ENCODE measurements around the gene ZNF527. TPM values are rescaled to one million over a fixed set of nuclear protein-coding genes. Genes with fewer than 3 reads are reported as not detected.
"Not testable (repeated sequence)": the region's sequence is repeated elsewhere in the genome, so short reads cannot be mapped to it uniquely, and the experiment has no call there.

Gene ZNF527
- polyA plus RNA-seq, 2 donors = 1.6 to 2.1 TPM

DNA sequence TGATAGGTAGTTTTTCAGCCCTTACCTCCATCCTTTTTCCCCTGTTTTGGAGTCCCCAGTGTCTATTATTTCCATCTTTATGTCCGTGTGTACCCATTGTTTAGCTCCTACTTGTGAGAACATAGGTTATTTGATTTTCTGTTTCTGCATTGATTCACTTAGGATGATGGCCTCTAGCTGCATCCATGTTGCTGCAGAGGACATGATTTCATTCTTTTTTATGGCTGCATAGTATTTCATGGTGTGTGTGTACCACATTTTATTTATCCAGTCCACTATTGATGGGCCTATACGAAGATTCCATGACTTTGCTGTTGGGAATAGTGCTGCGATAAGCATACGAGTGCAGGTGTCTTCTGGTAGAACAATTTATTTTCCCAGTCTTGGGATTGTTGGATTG is 15.0 kb upstream of the ZNF527 start:
- 96 to 98% methylated on average over 4 of the region's 4 CpGs for WGBS, 2 donors
- H3K9me3 ChIP-seq (ENCODE audit: control insufficient read depth in 2 of 2, insufficient read depth in 1 of 2, low read depth in 1 of 2, low read length in 1 of 2) = peaks cover 0 to 3% of the 10 kb centered on the region in 2 donors
- H3K36me3 ChIP-seq (ENCODE audit: control insufficient read depth in 2 of 2, insufficient read depth in 2 of 2, low read length in 1 of 2) = peaks cover 3 to 5% of the 10 kb centered on the region in 2 donors

DNA sequence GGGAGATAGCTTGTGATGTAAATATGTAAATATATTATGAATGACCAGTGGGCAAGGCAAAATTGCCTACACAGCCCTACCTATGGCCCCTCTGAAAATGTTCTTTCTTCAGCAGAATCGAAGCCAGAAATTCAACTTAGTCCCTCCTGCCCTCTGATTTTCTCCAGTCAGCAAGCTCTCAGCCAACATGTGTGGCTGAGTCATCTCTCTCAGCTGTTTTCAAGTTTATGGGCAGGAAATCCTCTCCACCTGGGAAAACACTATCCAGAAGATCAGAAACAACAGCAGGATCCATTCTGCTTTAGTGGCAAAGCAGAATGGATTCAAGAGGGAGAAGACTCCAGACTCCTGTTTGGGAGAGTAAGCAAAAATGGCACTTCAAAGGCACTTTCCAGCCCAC is 8.9 kb upstream of the ZNF527 start:
- Histone ChIP-seq H3K4me3 (ENCODE audit: low read depth in 1 of 2, low read length in 2 of 2) (no peak overlapping the region), H3K27ac (ENCODE audit: low read depth in 2 of 2, low read length in 1 of 2) (no peak overlapping the region), H3K9me3 (ENCODE audit: control insufficient read depth in 2 of 2, insufficient read depth in 1 of 2, low read depth in 1 of 2, low read length in 1 of 2) (peaks cover 4 to 29% of the 10 kb centered on the region in 2 donors), H3K36me3 (ENCODE audit: control insufficient read depth in 2 of 2, insufficient read depth in 2 of 2, low read length in 1 of 2) (peaks cover 8 to 15% of the 10 kb centered on the region in 2 donors), H3K27me3 (ENCODE audit: control insufficient read depth in 1 of 2, insufficient read depth in 2 of 2, low read length in 2 of 2) (no peaks in the 10 kb centered on the region), H3K4me1 (ENCODE audit: control insufficient read depth in 2 of 2, insufficient read depth in 2 of 2, low read length in 1 of 2) (no peaks in the 10 kb centered on the region)
- WGBS, 2 donors = 73 to 95% methylated on average over 1 of the region's 1 CpG

More for the DNA sequence above, 15.0 kb upstream of the ZNF527 start:
- no peaks in the 10 kb centered on the region for H3K4me1 ChIP-seq (ENCODE audit: control insufficient read depth in 2 of 2, insufficient read depth in 2 of 2, low read length in 1 of 2)
- no peaks in the 10 kb centered on the region for H3K27me3 ChIP-seq (ENCODE audit: control insufficient read depth in 1 of 2, insufficient read depth in 2 of 2, low read length in 2 of 2)
- H3K4me3 ChIP-seq (ENCODE audit: low read depth in 1 of 2, low read length in 2 of 2) = no peak overlapping the region
- no peak overlapping the region for H3K27ac ChIP-seq (ENCODE audit: low read depth in 2 of 2, low read length in 1 of 2)

GRCh38 chr19:37362733-37363132 is 8.2 kb upstream of the ZNF527 start:
- H3K36me3 ChIP-seq (ENCODE audit: control insufficient read depth in 2 of 2, insufficient read depth in 2 of 2, low read length in 1 of 2) = peaks cover 8 to 15% of the 10 kb centered on the region in 2 donors
- peaks cover 4 to 29% of the 10 kb centered on the region in 2 donors for H3K9me3 ChIP-seq (ENCODE audit: control insufficient read depth in 2 of 2, insufficient read depth in 1 of 2, low read depth in 1 of 2, low read length in 1 of 2)

DNA sequence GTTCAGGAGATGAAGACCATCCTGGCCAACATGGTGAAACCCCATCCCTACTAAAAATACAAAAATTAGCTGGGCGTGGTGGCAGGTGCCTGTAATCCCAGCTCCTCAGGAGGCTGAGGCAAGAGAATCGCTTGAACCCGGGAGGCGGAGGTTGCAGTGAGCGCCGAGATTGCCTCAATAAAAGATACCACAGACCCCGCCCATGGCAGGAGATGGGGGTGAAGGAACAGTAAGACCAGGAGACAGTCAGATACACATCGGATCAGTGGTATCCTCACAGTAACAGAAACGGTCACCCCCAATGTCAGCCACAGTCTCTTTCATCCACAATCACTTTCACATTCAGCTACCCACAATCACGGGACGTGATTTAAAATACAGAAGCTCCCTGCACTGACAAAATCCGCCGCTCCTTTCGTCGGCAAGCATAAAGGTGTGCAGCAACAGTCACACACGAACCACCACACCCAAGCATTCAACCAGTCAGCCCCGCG is 466 bp upstream of the ZNF527 start:
- H3K27me3 ChIP-seq (ENCODE audit: control insufficient read depth in 1 of 2, insufficient read depth in 2 of 2, low read length in 2 of 2); H3K4me1 ChIP-seq (ENCODE audit: control insufficient read depth in 2 of 2, insufficient read depth in 2 of 2, low read length in 1 of 2); H3K9me3 ChIP-seq (ENCODE audit: control insufficient read depth in 2 of 2, insufficient read depth in 1 of 2, low read depth in 1 of 2, low read length in 1 of 2); H3K36me3 ChIP-seq (ENCODE audit: control insufficient read depth in 2 of 2, insufficient read depth in 2 of 2, low read length in 1 of 2): not testable (repeated sequence)
- Histone ChIP-seq H3K4me3 (ENCODE audit: low read depth in 1 of 2, low read length in 2 of 2) (peak overlapping the region; percentile 66 to 71), H3K27ac (ENCODE audit: low read depth in 2 of 2, low read length in 1 of 2) (peak overlapping the region; percentile 89 to 94)
- WGBS, 2 donors = 7 to 11% methylated on average over 17 to 18 of the region's 18 CpGs

More at GRCh38 chr19:37362733-37363132, 8.2 kb upstream of the ZNF527 start:
- 94 to 96% methylated on average over 6 of the region's 6 CpGs for WGBS, 2 donors
- no peak overlapping the region for H3K4me3 ChIP-seq (ENCODE audit: low read depth in 1 of 2, low read length in 2 of 2)
- no peaks in the 10 kb centered on the region for H3K27me3 ChIP-seq (ENCODE audit: control insufficient read depth in 1 of 2, insufficient read depth in 2 of 2, low read length in 2 of 2)
- no peaks in the 10 kb centered on the region for H3K4me1 ChIP-seq (ENCODE audit: control insufficient read depth in 2 of 2, insufficient read depth in 2 of 2, low read length in 1 of 2)
- H3K27ac ChIP-seq (ENCODE audit: low read depth in 2 of 2, low read length in 1 of 2) = no peak overlapping the region

DNA sequence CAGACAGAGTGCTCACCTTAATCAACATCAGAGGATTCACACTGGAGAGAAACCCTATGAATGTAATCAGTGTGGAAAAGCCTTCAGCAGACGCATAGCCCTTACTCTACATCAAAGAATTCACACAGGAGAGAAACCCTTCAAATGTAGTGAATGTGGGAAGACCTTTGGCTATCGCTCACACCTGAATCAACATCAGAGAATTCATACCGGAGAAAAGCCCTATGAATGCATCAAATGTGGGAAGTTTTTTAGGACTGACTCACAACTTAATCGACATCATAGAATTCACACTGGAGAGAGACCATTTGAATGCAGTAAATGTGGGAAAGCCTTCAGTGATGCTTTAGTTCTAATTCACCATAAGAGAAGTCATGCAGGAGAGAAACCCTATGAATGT is 18.3 kb downstream of the ZNF527 start:
- Histone ChIP-seq H3K4me3 (ENCODE audit: low read depth in 1 of 2, low read length in 2 of 2) (no peak overlapping the region), H3K36me3 (ENCODE audit: control insufficient read depth in 2 of 2, insufficient read depth in 2 of 2, low read length in 1 of 2) (peaks cover 11 to 20% of the 10 kb centered on the region in 2 donors), H3K4me1 (ENCODE audit: control insufficient read depth in 2 of 2, insufficient read depth in 2 of 2, low read length in 1 of 2) (no peaks in the 10 kb centered on the region), H3K9me3 (ENCODE audit: control insufficient read depth in 2 of 2, insufficient read depth in 1 of 2, low read depth in 1 of 2, low read length in 1 of 2) (peaks cover 20 to 21% of the 10 kb centered on the region in 2 donors), H3K27me3 (ENCODE audit: control insufficient read depth in 1 of 2, insufficient read depth in 2 of 2, low read length in 2 of 2) (no peaks in the 10 kb centered on the region), H3K27ac (ENCODE audit: low read depth in 2 of 2, low read length in 1 of 2) (no peak overlapping the region)
- WGBS, 2 donors = 98 to 99% methylated on average over 4 of the region's 4 CpGs

GRCh38 chr19:37391399-37391798 is 20.5 kb downstream of the ZNF527 start:
- H3K27ac ChIP-seq (ENCODE audit: low read depth in 2 of 2, low read length in 1 of 2); H3K4me1 ChIP-seq (ENCODE audit: control insufficient read depth in 2 of 2, insufficient read depth in 2 of 2, low read length in 1 of 2); H3K4me3 ChIP-seq (ENCODE audit: low read depth in 1 of 2, low read length in 2 of 2); H3K27me3 ChIP-seq (ENCODE audit: control insufficient read depth in 1 of 2, insufficient read depth in 2 of 2, low read length in 2 of 2): not testable (repeated sequence)
- peaks cover 17 to 20% of the 10 kb centered on the region in 2 donors for H3K9me3 ChIP-seq (ENCODE audit: control insufficient read depth in 2 of 2, insufficient read depth in 1 of 2, low read depth in 1 of 2, low read length in 1 of 2)
- peaks cover 8 to 17% of the 10 kb centered on the region in 2 donors for H3K36me3 ChIP-seq (ENCODE audit: control insufficient read depth in 2 of 2, insufficient read depth in 2 of 2, low read length in 1 of 2)
- 98 to 99% methylated on average over 6 of the region's 6 CpGs for WGBS, 2 donors

- Histone ChIP-seq H3K9me3 (ENCODE audit: control insufficient read depth in 2 of 2, insufficient read depth in 1 of 2, low read depth in 1 of 2, low read length in 1 of 2) (peaks cover 19 to 20% of the 10 kb centered on the region in 2 donors), H3K4me1 (ENCODE audit: control insufficient read depth in 2 of 2, insufficient read depth in 2 of 2, low read length in 1 of 2) (no peaks in the 10 kb centered on the region), H3K27me3 (ENCODE audit: control insufficient read depth in 1 of 2, insufficient read depth in 2 of 2, low read length in 2 of 2) (no peaks in the 10 kb centered on the region), H3K27ac (ENCODE audit: low read depth in 2 of 2, low read length in 1 of 2) (no peak overlapping the region), H3K4me3 (ENCODE audit: low read depth in 1 of 2, low read length in 2 of 2) (no peak overlapping the region), H3K36me3 (ENCODE audit: control insufficient read depth in 2 of 2, insufficient read depth in 2 of 2, low read length in 1 of 2) (no peaks in the 10 kb centered on the region)
- WGBS, 2 donors = 91 to 97% methylated on average over 1 of the region's 1 CpG
Measured at GRCh38 chr19:37401078-37401477, 30.2 kb downstream of the ZNF527 start.

DNA sequence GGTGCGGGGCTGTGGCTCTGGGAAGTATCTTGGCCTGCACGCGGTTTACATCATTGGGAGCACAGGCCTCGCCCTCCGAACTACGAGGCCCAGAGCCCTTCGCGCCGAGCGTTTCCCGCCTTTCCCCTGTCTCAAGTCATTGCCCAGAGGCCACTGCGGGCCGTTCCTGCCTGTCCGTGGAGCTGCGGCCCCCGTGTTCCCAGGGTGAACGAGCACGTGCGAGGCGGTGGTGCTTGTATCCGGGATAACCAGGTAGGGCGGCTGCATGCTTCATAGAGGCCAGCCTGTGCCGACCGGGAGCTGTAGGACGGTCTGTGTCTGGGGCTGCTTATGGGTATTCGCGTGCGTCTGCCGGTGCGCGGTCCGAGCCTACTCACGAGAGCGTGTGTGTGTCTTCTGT is 32.5 kb downstream of the ZNF527 start:
- Histone ChIP-seq H3K4me3 (ENCODE audit: low read depth in 1 of 2, low read length in 2 of 2) (no peak overlapping the region), H3K27me3 (ENCODE audit: control insufficient read depth in 1 of 2, insufficient read depth in 2 of 2, low read length in 2 of 2) (no peaks in the 10 kb centered on the region), H3K9me3 (ENCODE audit: control insufficient read depth in 2 of 2, insufficient read depth in 1 of 2, low read depth in 1 of 2, low read length in 1 of 2) (peaks cover 15 to 23% of the 10 kb centered on the region in 2 donors), H3K36me3 (ENCODE audit: control insufficient read depth in 2 of 2, insufficient read depth in 2 of 2, low read length in 1 of 2) (no peaks in the 10 kb centered on the region), H3K4me1 (ENCODE audit: control insufficient read depth in 2 of 2, insufficient read depth in 2 of 2, low read length in 1 of 2) (no peaks in the 10 kb centered on the region), H3K27ac (ENCODE audit: low read depth in 2 of 2, low read length in 1 of 2) (no peak overlapping the region)
- WGBS, 2 donors = 55 to 61% methylated on average over 34 of the region's 34 CpGs

- not testable (repeated sequence) for H3K27ac ChIP-seq (ENCODE audit: low read depth in 2 of 2, low read length in 1 of 2); H3K4me3 ChIP-seq (ENCODE audit: low read depth in 1 of 2, low read length in 2 of 2); H3K36me3 ChIP-seq (ENCODE audit: control insufficient read depth in 2 of 2, insufficient read depth in 2 of 2, low read length in 1 of 2); H3K4me1 ChIP-seq (ENCODE audit: control insufficient read depth in 2 of 2, insufficient read depth in 2 of 2, low read length in 1 of 2); H3K27me3 ChIP-seq (ENCODE audit: control insufficient read depth in 1 of 2, insufficient read depth in 2 of 2, low read length in 2 of 2)
- 82 to 85% methylated on average over 6 of the region's 6 CpGs for WGBS, 2 donors
- H3K9me3 ChIP-seq (ENCODE audit: control insufficient read depth in 2 of 2, insufficient read depth in 1 of 2, low read depth in 1 of 2, low read length in 1 of 2) = peaks cover 16 to 21% of the 10 kb centered on the region in 2 donors
Measured at GRCh38 chr19:37406140-37406846, 35.4 kb downstream of the ZNF527 start.

- Histone ChIP-seq H3K27me3 (ENCODE audit: control insufficient read depth in 1 of 2, insufficient read depth in 2 of 2, low read length in 2 of 2) (no peaks in the 10 kb centered on the region), H3K9me3 (ENCODE audit: control insufficient read depth in 2 of 2, insufficient read depth in 1 of 2, low read depth in 1 of 2, low read length in 1 of 2) (peaks cover 11 to 15% of the 10 kb centered on the region in 2 donors), H3K27ac (ENCODE audit: low read depth in 2 of 2, low read length in 1 of 2) (no peak overlapping the region), H3K4me3 (ENCODE audit: low read depth in 1 of 2, low read length in 2 of 2) (no peak overlapping the region), H3K36me3 (ENCODE audit: control insufficient read depth in 2 of 2, insufficient read depth in 2 of 2, low read length in 1 of 2) (peaks cover 0 to 6% of the 10 kb centered on the region in 2 donors), H3K4me1 (ENCODE audit: control insufficient read depth in 2 of 2, insufficient read depth in 2 of 2, low read length in 1 of 2) (no peaks in the 10 kb centered on the region)
- WGBS, 2 donors = 95 to 96% methylated on average over 2 of the region's 2 CpGs
Measured at GRCh38 chr19:37412700-37413099, 41.8 kb downstream of the ZNF527 start.

Data from esophagus (tissue), 2 donors.